OCI-LY3 (cell line): ENCODE results near the gene ADARB2.

ENCODE experiments used
- H2AFZ ChIP-seq: fragments of 200-600, 300-600 bp; shearing (Covaris generic); 2 replicates; pipeline ENCODE4 v1.6.0; 2014; ENCODE audit warnings: antibody characterized with exemption, low read depth, low read length
- H3K27ac ChIP-seq: fragments of 200-600, 300-600 bp; sonication (generic); 2 replicates; pipeline ENCODE4 v1.5.1; 2014; ENCODE audit warnings: mild to moderate bottlenecking, low read length, moderate library complexity, mixed read lengths
- H3K27me3 ChIP-seq: fragments of 200-600, 300-600 bp; sonication (generic); 2 replicates; pipeline ENCODE4 v1.6.1; 2014; ENCODE audit warnings: low read depth, low read length, mixed read lengths
- H3K36me3 ChIP-seq: fragments of 200-600, 300-600 bp; sonication (generic); replicated peaks from 2 replicates; pipeline ENCODE3; 2014; ENCODE audit warnings: low read depth, low read length, mixed read lengths
- H3K4me1 ChIP-seq: fragments of 300-600, 200-600 bp; sonication (generic); 2 replicates; pipeline ENCODE4 v1.6.1; 2014; ENCODE audit warnings: low read length, mixed read lengths
- H3K4me2 ChIP-seq: fragments of 200-600, 300-600 bp; sonication (generic); 2 replicates; pipeline ENCODE4 v1.6.1; 2014; ENCODE audit warnings: low read length, mixed read lengths
- H3K4me3 ChIP-seq: fragments of 300-600, 200-600 bp; sonication (generic); 2 replicates; pipeline ENCODE4 v1.5.1; 2014; ENCODE audit warnings: antibody characterized with exemption, mild to moderate bottlenecking, low read length, moderate library complexity
- H3K79me2 ChIP-seq: fragments of 300-600, 200-600 bp; shearing (Covaris generic); 2 replicates; pipeline ENCODE4 v1.6.1; 2014; ENCODE audit warnings: mild to moderate bottlenecking, low read length, mixed read lengths
- H3K9ac ChIP-seq: fragments of 300-600, 200-600 bp; shearing (Covaris generic); 2 replicates; pipeline ENCODE4 v1.6.0; 2014; ENCODE audit warnings: mild to moderate bottlenecking, low read length, moderate library complexity
- H3K9me3 ChIP-seq: fragments of 200-600, 300-600 bp; shearing (Covaris generic); 2 replicates; pipeline ENCODE4 v1.6.1; 2014; ENCODE audit warnings: low read length, mixed read lengths; ENCODE audit not compliant: insufficient read depth
- H4K20me1 ChIP-seq: fragments of 200-600, 300-600 bp; sonication (generic); 2 replicates; pipeline ENCODE4 v1.6.1; 2016; ENCODE audit warnings: low read length, mixed read lengths; ENCODE audit not compliant: insufficient read depth
- EZH2phosphoT487 ChIP-seq: fragments of 200-600 bp; shearing (Covaris generic); IDR thresholded peaks from 2 replicates; pipeline ENCODE4 v1.6.1; 2018; ENCODE audit warnings: antibody characterized with exemption, mixed run types, low read depth
- TF ChIP-seq, protein P1 (sequence below): fragments of 200-600, 300-600 bp; sonication (generic); IDR thresholded peaks from 2 replicates; pipeline ENCODE4 v1.5.1; 2014; ENCODE audit warnings: antibody characterized with exemption, low read length, low read depth

ADARB2 gene

DNA sequence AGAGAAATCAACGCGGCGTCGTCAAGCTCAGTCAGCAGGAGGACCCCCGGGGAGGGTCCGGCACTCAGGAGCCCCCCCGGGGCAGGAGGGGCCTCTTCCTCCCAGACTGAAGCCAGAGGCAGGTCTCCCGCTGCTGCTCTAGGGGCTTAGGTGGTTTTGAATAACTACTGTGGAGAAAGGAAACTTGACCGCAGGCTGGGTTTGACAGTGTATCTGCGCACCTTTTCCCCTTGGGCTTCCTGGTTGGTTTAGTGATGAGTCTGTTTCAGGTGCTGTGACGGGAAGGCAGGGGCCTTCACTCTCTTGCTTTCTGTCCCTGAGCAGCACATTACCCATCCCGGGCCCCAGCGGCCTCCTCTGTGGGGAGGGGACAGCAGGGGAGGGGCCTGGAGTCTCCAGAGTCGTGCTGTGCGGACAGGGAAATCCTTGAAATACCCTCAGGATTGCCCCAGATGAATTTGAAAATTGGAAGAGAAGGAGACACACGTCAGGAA lies 262.2 kb downstream of the ADARB2 start:
- H4K20me1 ChIP-seq = no peaks in the 10 kb centered on the region
- no peak overlapping the region for H3K4me3 ChIP-seq
- H2AFZ ChIP-seq = no peak overlapping the region
- H3K9ac ChIP-seq = no peak overlapping the region
- no peak overlapping the region for H3K27ac ChIP-seq
- no peak overlapping the region for H3K4me2 ChIP-seq
- TF ChIP-seq, protein P1, sequence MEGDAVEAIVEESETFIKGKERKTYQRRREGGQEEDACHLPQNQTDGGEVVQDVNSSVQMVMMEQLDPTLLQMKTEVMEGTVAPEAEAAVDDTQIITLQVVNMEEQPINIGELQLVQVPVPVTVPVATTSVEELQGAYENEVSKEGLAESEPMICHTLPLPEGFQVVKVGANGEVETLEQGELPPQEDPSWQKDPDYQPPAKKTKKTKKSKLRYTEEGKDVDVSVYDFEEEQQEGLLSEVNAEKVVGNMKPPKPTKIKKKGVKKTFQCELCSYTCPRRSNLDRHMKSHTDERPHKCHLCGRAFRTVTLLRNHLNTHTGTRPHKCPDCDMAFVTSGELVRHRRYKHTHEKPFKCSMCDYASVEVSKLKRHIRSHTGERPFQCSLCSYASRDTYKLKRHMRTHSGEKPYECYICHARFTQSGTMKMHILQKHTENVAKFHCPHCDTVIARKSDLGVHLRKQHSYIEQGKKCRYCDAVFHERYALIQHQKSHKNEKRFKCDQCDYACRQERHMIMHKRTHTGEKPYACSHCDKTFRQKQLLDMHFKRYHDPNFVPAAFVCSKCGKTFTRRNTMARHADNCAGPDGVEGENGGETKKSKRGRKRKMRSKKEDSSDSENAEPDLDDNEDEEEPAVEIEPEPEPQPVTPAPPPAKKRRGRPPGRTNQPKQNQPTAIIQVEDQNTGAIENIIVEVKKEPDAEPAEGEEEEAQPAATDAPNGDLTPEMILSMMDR = no peak
- TF ChIP-seq EZH2phosphoT487 = no peak
- no peaks in the 10 kb centered on the region for H3K79me2 ChIP-seq
- no peaks in the 10 kb centered on the region for H3K36me3 ChIP-seq
- no peaks in the 10 kb centered on the region for H3K27me3 ChIP-seq
- no peaks in the 10 kb centered on the region for H3K4me1 ChIP-seq
- no peaks in the 10 kb centered on the region for H3K9me3 ChIP-seq

DNA sequence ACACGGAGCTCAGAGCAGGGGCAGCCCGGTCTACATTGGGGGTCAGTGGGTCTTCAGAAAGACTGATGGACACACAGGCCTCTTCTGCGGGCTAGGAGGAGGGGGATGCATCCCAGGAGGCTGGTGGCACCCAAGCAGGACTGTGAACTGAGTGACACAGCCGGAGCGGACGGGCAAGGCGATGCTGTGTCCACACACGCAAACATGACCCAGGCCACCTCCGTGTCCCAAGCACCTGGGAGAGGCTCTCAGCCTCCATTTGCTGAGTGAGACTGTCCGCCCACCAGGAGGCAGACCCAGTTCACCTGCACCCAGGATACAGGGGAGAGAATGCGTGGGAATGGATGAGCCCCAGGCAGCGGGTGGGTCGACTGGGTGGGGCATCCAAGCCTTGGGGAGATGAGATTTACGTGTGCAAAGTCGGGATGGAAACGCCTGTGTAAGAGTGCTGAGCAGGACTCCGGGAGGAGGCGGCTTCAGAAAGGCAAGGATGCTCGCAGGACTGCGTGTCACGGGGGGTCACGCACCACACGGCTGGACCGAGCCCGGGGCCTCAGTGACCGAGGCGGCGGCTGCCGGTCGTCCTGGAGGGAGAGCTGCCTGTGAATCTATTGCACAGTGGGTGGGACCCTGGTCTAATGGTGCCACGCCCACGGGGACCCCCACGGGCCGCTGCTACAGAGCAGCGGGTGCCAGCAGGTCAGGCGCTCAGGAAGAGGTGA lies 262.8 kb downstream of the ADARB2 start:
- H3K27me3 ChIP-seq = no peaks in the 10 kb centered on the region
- H3K79me2 ChIP-seq = no peaks in the 10 kb centered on the region
- no peak overlapping the region for H3K4me2 ChIP-seq
- no peak overlapping the region for H3K27ac ChIP-seq
- no peak overlapping the region for H3K4me3 ChIP-seq
- no peaks in the 10 kb centered on the region for H3K9me3 ChIP-seq
- H2AFZ ChIP-seq = no peak overlapping the region
- TF ChIP-seq, protein P1 = no peak
- no peak for TF ChIP-seq EZH2phosphoT487
- no peak overlapping the region for H3K9ac ChIP-seq
- H3K4me1 ChIP-seq = no peaks in the 10 kb centered on the region
- no peaks in the 10 kb centered on the region for H3K36me3 ChIP-seq
- no peaks in the 10 kb centered on the region for H4K20me1 ChIP-seq

DNA sequence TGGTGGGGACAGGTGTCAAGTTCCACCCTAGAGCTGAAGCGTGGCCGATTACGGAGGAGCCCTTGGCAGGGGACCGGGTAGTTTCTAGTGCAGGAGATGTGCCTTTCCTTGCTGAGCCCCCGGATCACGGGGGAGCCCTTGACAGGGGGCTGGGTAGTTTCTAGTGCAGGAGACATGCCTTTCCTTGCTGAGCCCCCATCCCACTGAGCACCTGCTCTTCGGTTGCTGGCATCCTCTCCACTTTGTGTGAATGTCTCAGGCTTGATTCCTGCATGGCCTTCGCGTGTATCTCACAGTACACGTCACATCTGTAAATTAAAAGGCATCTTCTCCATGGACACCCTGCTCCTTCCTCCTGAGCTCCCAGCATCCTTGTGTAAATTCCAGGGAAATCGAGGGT lies 263.5 kb downstream of the ADARB2 start:
- H3K4me1 ChIP-seq = no peaks in the 10 kb centered on the region
- H3K9me3 ChIP-seq = no peaks in the 10 kb centered on the region
- no peak overlapping the region for H3K9ac ChIP-seq

DNA sequence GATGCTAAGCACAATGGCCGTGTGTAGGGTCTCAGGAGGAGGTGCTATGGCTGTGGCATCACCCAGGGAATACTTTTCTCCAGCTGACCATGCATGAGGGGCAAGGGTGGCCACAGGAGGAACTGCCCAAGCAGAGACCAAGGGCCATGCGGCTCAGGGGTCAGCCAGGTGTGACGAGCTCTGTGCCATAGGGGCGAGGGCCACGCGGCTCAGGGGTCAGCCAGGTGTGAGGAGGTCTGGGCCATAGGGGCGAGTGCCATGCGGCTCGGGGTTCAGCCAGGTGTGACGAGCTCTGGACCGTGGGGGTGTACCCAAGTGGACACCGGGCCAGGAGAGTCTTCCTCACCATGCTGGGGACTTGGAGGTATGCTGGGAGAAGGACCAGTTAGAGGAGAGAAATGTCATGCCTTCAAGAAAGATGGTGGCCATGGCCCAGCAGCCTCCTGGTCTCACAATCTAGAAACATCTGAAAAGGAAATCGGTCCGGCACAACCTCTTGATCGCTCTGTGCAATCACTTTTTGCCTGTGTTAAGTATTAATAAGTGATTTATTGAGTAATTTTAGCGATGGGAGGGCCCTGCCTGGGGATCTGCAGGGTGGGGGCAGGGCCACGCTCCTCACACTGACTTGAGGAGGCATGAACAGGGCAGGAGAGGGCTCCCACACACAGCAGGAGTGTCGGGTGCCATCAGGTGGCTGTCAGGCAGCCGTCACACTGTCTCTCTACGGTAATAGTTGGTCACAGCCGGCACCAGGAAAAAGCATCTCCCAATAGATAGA lies 265.0 kb downstream of the ADARB2 start:
- H3K36me3 ChIP-seq = no peaks in the 10 kb centered on the region
- H3K4me1 ChIP-seq = no peaks in the 10 kb centered on the region
- no peak overlapping the region for H3K27ac ChIP-seq
- no peak overlapping the region for H2AFZ ChIP-seq
- no peaks in the 10 kb centered on the region; the same call in 1 of the 2 replicates for H3K27me3 ChIP-seq
- no peaks in the 10 kb centered on the region for H4K20me1 ChIP-seq
- no peak overlapping the region for H3K9ac ChIP-seq
- H3K79me2 ChIP-seq = no peaks in the 10 kb centered on the region
- no peak overlapping the region for H3K4me3 ChIP-seq
- no peak for TF ChIP-seq EZH2phosphoT487
- TF ChIP-seq, protein P1 = no peak
- no peak overlapping the region for H3K4me2 ChIP-seq
- H3K9me3 ChIP-seq = no peaks in the 10 kb centered on the region

More for the DNA sequence above, 263.5 kb downstream of the ADARB2 start:
- TF ChIP-seq, protein P1 = no peak
- TF ChIP-seq EZH2phosphoT487 = no peak
- no peaks in the 10 kb centered on the region for H4K20me1 ChIP-seq
- H3K27me3 ChIP-seq = no peaks in the 10 kb centered on the region; the same call in 1 of the 2 replicates
- H3K36me3 ChIP-seq = no peaks in the 10 kb centered on the region
- no peak overlapping the region for H3K27ac ChIP-seq
- no peak overlapping the region for H2AFZ ChIP-seq
- H3K4me2 ChIP-seq = no peak overlapping the region
- no peaks in the 10 kb centered on the region for H3K79me2 ChIP-seq
- no peak overlapping the region for H3K4me3 ChIP-seq
